Measurements from ENCODE around the gene C5orf46.

The C5orf46 gene

DNA sequence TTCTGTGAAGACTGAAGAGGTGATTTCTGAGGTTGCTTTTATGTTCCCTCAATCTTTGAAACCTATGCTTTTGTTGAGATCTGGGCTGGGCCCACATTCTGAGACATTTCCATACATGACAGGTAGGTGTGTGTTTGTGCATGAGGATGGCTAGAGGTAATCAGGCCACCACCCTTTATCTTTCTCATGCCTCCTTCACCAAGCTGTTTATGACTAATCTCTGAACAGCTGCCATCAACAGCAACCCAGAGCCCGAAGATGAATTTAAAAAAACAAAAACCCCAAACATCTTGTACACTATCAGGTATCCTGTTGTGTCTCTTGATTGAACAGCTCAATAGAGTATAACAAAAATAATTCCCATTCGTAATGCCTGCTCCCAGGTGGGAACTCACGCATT is 12.6 kb upstream of the C5orf46 start:
- no peak overlapping the region for H3K9ac ChIP-seq (ENCODE audit: low read length)
- H3K4me3 ChIP-seq (ENCODE audit: low read length): no peak overlapping the region
- H3K4me1 ChIP-seq (ENCODE audit: control insufficient read depth, insufficient read depth, low read length): no peaks in the 10 kb centered on the region
- no peak overlapping the region for H3K27ac ChIP-seq (ENCODE audit: low read depth, low read length)
- no peaks in the 10 kb centered on the region for H3K27me3 ChIP-seq (ENCODE audit: control insufficient read depth, insufficient read depth, low read length)
- no peaks in the 10 kb centered on the region for H3K36me3 ChIP-seq (ENCODE audit: control insufficient read depth, insufficient read depth, low read length)

DNA sequence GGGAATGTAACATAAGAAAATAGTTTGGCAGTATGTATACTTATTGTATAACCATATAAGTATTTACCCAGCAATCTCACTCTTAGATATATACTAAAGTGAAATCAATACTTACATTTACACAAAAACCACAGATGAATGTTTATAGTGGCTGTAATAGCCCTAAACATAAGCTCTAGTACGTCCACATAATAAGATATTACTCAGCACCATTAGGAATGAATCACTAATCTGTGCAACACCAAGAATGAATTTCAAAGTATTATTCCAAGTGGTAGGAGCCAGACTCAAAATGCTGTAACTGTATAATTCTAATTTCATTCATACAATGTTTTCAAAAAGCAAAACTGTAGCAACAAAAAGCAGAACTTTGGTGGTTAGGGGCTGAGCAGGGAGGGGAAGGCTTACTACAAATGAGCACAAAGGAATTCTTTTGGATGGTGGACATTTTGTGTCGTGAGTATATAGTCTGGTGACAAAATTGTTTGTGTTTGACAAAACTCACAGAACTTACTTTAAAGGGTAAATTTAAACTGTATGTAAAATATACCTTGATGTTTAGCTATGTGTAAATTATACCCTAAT is 11.9 kb upstream of the C5orf46 start:
- no peaks in the 10 kb centered on the region for H3K27me3 ChIP-seq (ENCODE audit: control insufficient read depth, insufficient read depth, low read length)
- H3K4me1 ChIP-seq (ENCODE audit: control insufficient read depth, insufficient read depth, low read length): no peaks in the 10 kb centered on the region
- no peaks in the 10 kb centered on the region for H3K36me3 ChIP-seq (ENCODE audit: control insufficient read depth, insufficient read depth, low read length)
- no peak overlapping the region for H3K4me3 ChIP-seq (ENCODE audit: low read length)
- H3K9ac ChIP-seq (ENCODE audit: low read length): no peak overlapping the region
- H3K27ac ChIP-seq (ENCODE audit: low read depth, low read length): no peak overlapping the region

DNA sequence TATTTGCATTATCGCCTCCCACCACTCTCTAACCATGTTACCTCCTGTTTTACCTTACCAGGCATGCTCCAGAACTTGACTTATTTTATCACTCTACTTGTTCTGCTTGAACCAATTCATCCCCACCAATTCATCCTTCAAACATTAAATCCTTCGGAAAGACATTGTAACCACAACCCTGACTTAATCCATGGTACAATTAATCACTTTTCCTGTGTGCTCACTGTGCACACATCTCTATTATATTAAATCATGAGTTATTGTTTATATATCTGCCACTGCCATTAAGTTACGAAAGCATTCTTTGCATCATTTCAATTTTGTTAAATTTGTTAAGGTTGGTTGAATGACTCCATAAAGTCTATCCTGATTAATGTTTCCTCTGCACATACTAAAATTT is 7.4 kb upstream of the C5orf46 start:
- Histone ChIP-seq H3K36me3 (ENCODE audit: control insufficient read depth, insufficient read depth, low read length) (no peaks in the 10 kb centered on the region), H3K4me1 (ENCODE audit: control insufficient read depth, insufficient read depth, low read length) (no peaks in the 10 kb centered on the region), H3K4me3 (ENCODE audit: low read length) (no peak overlapping the region), H3K9ac (ENCODE audit: low read length) (no peak overlapping the region), H3K27ac (ENCODE audit: low read depth, low read length) (no peak overlapping the region), H3K27me3 (ENCODE audit: control insufficient read depth, insufficient read depth, low read length) (no peaks in the 10 kb centered on the region)

DNA sequence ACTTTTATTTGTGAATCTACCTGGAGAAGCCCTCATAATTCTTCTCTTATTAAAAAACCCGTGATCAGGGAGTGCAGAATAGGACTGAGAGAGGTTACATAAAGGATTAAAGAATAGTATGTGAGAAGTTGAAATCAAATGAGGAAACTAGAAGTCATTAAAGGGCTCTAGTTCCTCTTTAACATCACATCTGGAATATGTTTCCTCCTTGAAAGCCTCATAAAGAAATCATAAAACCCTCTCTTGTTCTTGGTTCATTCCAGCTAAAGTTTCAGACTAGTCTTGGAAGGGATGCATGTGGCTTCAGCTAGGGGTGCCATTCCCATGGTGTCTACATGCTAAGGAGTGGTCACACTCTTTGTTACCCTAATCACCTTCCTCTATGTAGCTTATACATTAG is 5.7 kb upstream of the C5orf46 start:
- Histone ChIP-seq H3K27ac (ENCODE audit: low read depth, low read length) (no peak overlapping the region), H3K4me3 (ENCODE audit: low read length) (no peak overlapping the region), H3K9ac (ENCODE audit: low read length) (no peak overlapping the region), H3K4me1 (ENCODE audit: control insufficient read depth, insufficient read depth, low read length) (no peaks in the 10 kb centered on the region), H3K36me3 (ENCODE audit: control insufficient read depth, insufficient read depth, low read length) (no peaks in the 10 kb centered on the region), H3K27me3 (ENCODE audit: control insufficient read depth, insufficient read depth, low read length) (no peaks in the 10 kb centered on the region)

DNA sequence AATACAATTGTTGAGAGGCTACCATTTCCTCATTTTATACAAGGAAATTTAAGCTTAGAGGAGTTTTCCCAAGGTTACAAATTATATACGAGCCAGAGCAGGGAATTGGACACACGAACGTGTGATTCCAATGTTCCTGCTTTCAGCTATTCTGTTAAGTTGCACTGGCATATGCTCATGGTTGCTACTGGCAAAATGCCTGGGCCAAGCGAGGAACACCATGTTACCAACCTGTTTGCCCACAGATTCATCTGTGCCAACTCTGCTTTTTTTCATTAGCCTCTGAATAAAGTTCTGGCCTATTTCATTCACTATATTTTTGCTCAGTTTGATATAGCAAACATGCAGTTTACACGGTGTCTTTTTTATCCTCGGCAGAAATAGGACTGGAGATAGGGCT is 5.1 kb upstream of the C5orf46 start:
- H3K9ac ChIP-seq (ENCODE audit: low read length): no peak overlapping the region
- no peaks in the 10 kb centered on the region for H3K27me3 ChIP-seq (ENCODE audit: control insufficient read depth, insufficient read depth, low read length)
- no peaks in the 10 kb centered on the region for H3K36me3 ChIP-seq (ENCODE audit: control insufficient read depth, insufficient read depth, low read length)
- no peak overlapping the region for H3K27ac ChIP-seq (ENCODE audit: low read depth, low read length)
- H3K4me1 ChIP-seq (ENCODE audit: control insufficient read depth, insufficient read depth, low read length): no peaks in the 10 kb centered on the region
- H3K4me3 ChIP-seq (ENCODE audit: low read length): no peak overlapping the region

DNA sequence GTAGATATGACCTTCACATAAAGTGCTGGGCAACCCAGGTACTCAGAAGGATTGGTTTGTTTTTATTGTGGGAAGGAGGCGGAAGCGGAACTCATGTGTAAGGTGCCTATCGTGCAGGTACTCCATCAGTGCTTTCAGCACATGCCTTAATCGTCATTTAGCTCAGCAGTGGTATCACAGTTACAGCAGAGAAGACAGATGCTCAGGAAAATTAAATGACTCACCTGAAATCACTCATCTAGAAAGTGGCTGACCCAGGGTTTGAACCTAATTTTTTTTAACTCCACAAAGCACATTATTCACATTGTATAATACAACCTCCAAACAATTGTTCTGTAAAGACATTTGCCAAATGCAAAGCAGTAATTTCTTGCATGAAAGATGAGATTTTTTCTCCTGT is 2.2 kb downstream of the C5orf46 start:
- no peak overlapping the region for H3K9ac ChIP-seq (ENCODE audit: low read length)
- H3K27me3 ChIP-seq (ENCODE audit: control insufficient read depth, insufficient read depth, low read length): no peaks in the 10 kb centered on the region
- no peak overlapping the region for H3K4me3 ChIP-seq (ENCODE audit: low read length)
- no peaks in the 10 kb centered on the region for H3K36me3 ChIP-seq (ENCODE audit: control insufficient read depth, insufficient read depth, low read length)
- H3K4me1 ChIP-seq (ENCODE audit: control insufficient read depth, insufficient read depth, low read length): no peaks in the 10 kb centered on the region
- no peak overlapping the region for H3K27ac ChIP-seq (ENCODE audit: low read depth, low read length)

DNA sequence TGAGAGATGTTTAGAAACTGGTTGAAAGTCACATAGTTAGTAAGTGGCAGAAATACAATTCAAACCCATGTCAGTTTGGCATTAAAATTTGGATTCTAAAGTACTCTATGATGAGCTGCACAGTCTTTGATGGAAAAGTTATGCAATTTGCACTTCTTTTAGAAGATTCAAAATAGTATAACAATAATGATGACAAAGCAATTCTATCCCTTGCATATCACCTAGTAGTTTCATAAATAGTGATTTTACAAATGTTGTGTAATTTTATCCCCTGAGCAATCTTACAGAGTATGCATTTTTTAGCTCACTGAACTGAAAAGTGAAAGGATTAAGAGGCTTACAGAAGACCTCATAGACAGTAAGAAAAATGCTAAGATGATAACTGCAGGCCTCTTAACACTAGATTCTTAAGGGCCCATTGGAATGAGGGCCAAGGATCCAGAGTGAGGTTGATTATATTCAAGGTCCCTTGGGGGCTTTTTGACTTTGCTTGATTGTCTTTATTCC is 3.7 kb downstream of the C5orf46 start:
- H3K4me3 ChIP-seq (ENCODE audit: low read length): no peak overlapping the region
- H3K27ac ChIP-seq (ENCODE audit: low read depth, low read length): no peak overlapping the region
- H3K27me3 ChIP-seq (ENCODE audit: control insufficient read depth, insufficient read depth, low read length): no peaks in the 10 kb centered on the region
- H3K36me3 ChIP-seq (ENCODE audit: control insufficient read depth, insufficient read depth, low read length): no peaks in the 10 kb centered on the region
- no peaks in the 10 kb centered on the region for H3K4me1 ChIP-seq (ENCODE audit: control insufficient read depth, insufficient read depth, low read length)
- no peak overlapping the region for H3K9ac ChIP-seq (ENCODE audit: low read length)

DNA sequence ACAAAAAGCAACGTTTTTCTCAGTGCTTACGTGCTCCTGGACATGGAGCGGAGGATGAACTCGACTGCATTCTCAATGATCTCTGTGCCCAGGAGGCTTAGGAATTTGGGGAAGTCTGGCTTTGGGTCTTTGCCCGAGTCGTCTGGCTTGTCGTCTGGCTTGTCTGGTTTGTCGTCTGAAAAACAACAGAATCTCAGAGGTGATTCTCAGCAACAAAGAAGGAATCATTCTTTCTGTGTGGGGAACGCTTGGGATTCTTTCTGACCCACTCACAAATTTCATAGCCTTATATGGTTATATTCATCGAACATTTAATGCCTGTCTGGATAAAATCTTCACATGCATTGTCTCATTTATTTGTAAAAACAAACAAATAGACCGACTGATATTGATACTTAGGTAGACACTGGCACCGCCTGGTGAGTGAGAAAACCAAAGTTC is 4.7 kb downstream of the C5orf46 start:
- H3K36me3 ChIP-seq (ENCODE audit: control insufficient read depth, insufficient read depth, low read length): no peaks in the 10 kb centered on the region
- H3K27ac ChIP-seq (ENCODE audit: low read depth, low read length): no peak overlapping the region
- H3K27me3 ChIP-seq (ENCODE audit: control insufficient read depth, insufficient read depth, low read length): no peaks in the 10 kb centered on the region
- no peaks in the 10 kb centered on the region for H3K4me1 ChIP-seq (ENCODE audit: control insufficient read depth, insufficient read depth, low read length)
- H3K4me3 ChIP-seq (ENCODE audit: low read length): no peak overlapping the region
- H3K9ac ChIP-seq (ENCODE audit: low read length): no peak overlapping the region

DNA sequence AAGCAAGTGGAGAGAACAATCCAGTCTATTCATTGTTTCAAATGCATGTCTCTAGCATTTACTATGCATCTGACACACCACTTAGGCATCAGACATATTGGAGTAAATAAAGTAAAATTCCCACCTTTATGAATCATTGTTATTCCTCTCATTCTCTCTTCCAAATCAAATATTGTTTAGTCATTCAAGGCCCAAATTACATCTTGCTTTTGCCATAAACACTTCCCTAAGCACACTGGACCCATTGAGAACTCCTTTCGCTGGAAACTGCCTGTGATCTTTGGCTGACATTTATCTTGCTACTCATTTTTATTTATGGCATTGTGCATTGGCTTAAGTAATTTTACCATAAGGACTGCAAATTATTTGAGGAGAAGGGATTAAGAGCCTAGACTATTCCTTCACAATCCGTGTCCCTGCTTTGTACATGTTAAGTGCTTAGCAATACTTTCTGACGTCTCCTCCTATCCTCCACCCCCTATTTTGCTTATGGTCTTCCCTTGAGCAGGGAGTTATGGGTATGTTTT is 7.4 kb downstream of the C5orf46 start:
- H3K36me3 ChIP-seq (ENCODE audit: control insufficient read depth, insufficient read depth, low read length): no peaks in the 10 kb centered on the region
- H3K27ac ChIP-seq (ENCODE audit: low read depth, low read length): no peak overlapping the region
- no peak overlapping the region for H3K9ac ChIP-seq (ENCODE audit: low read length)
- no peaks in the 10 kb centered on the region for H3K4me1 ChIP-seq (ENCODE audit: control insufficient read depth, insufficient read depth, low read length)
- no peak overlapping the region for H3K4me3 ChIP-seq (ENCODE audit: low read length)
- H3K27me3 ChIP-seq (ENCODE audit: control insufficient read depth, insufficient read depth, low read length): no peaks in the 10 kb centered on the region

DNA sequence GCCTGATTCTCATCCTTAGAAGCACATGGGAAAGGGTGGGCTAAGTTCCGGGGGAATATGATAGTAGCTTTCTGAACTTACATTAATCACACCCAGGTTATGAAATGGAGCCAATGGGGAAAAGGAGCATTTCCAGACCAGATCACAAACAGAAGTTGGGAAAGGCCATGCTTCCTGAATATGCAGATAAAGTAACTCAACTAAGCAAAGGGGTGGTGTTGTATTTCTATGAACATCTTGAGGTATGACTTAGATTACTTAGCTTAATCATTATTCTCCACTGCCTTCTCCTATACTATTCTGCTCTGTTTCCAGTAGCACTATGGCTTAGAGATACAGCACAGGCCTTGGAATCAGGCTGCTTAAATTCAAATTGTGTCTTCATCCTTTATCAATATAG is 10.5 kb downstream of the C5orf46 start:
- Histone ChIP-seq H3K36me3 (ENCODE audit: control insufficient read depth, insufficient read depth, low read length) (no peaks in the 10 kb centered on the region), H3K27me3 (ENCODE audit: control insufficient read depth, insufficient read depth, low read length) (no peaks in the 10 kb centered on the region), H3K9ac (ENCODE audit: low read length) (no peak overlapping the region), H3K4me1 (ENCODE audit: control insufficient read depth, insufficient read depth, low read length) (no peaks in the 10 kb centered on the region), H3K4me3 (ENCODE audit: low read length) (no peak overlapping the region), H3K27ac (ENCODE audit: low read depth, low read length) (no peak overlapping the region)

DNA sequence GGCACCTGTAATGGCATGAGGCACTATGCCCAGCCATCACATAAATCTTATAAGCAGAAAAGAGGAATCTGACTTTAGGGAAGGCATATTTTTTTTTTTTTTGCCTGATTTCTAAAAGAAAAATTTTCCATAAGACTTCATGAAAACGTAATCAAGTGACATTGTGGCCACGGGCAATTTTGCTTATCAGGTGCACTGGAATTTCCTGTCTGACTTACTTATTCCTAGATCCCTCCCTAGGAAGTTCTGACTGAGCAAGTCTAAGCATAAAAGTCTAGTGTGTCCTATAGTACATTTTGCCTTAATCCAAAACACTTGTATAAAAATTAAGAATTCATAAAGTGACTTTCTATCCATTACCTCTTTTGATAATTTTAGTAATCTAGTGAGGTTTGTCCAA is 12.5 kb downstream of the C5orf46 start:
- Histone ChIP-seq H3K36me3 (ENCODE audit: control insufficient read depth, insufficient read depth, low read length) (no peaks in the 10 kb centered on the region), H3K27me3 (ENCODE audit: control insufficient read depth, insufficient read depth, low read length) (no peaks in the 10 kb centered on the region), H3K27ac (ENCODE audit: low read depth, low read length) (no peak overlapping the region), H3K9ac (ENCODE audit: low read length) (no peak overlapping the region), H3K4me1 (ENCODE audit: control insufficient read depth, insufficient read depth, low read length) (no peaks in the 10 kb centered on the region), H3K4me3 (ENCODE audit: low read length) (no peak overlapping the region)

DNA sequence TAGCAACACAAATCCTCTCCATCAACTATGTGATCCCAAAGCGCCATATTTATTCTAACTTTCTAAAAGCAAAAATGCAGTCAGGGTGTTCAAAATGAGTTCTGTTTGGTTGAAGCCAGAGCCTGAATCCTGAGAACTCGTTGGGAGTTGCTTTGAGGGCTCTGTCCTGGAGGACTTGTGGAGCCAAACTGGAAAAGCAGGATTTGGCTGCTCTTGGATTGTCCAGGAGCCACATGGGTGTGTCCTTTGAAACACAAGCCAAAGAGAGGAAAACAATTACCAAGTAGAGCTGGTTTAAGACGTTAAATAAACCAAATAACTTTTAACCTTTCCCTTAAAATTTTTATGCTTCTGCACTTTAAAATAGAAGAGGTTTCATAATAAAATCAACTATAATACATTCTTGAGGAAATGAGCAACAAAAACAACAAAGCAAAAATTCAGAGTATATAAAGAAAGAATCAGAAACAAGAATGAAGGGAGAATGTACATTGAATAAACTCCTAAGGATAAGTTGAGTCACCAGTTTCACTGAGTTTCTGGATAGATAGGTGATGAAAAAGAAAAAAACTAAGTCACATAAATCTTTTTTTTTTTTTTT is 13.5 kb downstream of the C5orf46 start:
- no peaks in the 10 kb centered on the region for H3K36me3 ChIP-seq (ENCODE audit: control insufficient read depth, insufficient read depth, low read length)
- H3K4me3 ChIP-seq (ENCODE audit: low read length): no peak overlapping the region
- H3K27ac ChIP-seq (ENCODE audit: low read depth, low read length): no peak overlapping the region
- H3K4me1 ChIP-seq (ENCODE audit: control insufficient read depth, insufficient read depth, low read length): no peaks in the 10 kb centered on the region
- H3K9ac ChIP-seq (ENCODE audit: low read length): no peak overlapping the region
- no peaks in the 10 kb centered on the region for H3K27me3 ChIP-seq (ENCODE audit: control insufficient read depth, insufficient read depth, low read length)

DNA sequence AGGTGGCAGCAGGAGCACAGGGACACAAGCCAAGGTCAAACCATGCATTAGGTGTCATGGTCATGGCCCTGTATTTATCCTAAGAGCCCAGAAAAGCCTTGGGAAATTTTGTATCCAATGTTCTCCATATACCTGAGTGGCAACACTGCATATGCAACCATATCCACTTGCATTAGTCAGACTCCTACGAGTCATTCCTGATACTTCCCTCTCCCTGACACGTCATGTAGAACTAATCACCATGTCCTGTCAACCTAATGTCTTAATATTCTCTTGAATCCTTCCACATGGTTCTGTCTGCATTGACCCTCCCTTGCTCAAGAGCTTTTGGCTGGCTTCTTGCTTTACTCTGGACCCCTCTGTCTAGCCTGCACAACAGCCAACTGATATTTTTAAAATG is 18.4 kb downstream of the C5orf46 start:
- H3K9ac ChIP-seq (ENCODE audit: low read length): no peak overlapping the region
- no peak overlapping the region for H3K27ac ChIP-seq (ENCODE audit: low read depth, low read length)
- no peaks in the 10 kb centered on the region for H3K27me3 ChIP-seq (ENCODE audit: control insufficient read depth, insufficient read depth, low read length)
- H3K4me1 ChIP-seq (ENCODE audit: control insufficient read depth, insufficient read depth, low read length): no peaks in the 10 kb centered on the region
- H3K36me3 ChIP-seq (ENCODE audit: control insufficient read depth, insufficient read depth, low read length): no peaks in the 10 kb centered on the region
- H3K4me3 ChIP-seq (ENCODE audit: low read length): no peak overlapping the region
